ENCODE results near the gene YY1.

Gene YY1

GRCh38 chr14:100239211-100239839 lies 381 bp downstream of the YY1 start:
- DNase-seq (ENCODE audit: low read depth) = no peak
- no peak for TF ChIP-seq CTCF (IDR thresholded peaks at IDR 0.05; ENCODE audit: insufficient read depth, low read depth, low read length, missing control alignments)

GRCh38 chr14:100239840-100240667 lies 1.1 kb downstream of the YY1 start:
- peak; percentile 89 for DNase-seq (ENCODE audit: low read depth)
- H3K4me3 ChIP-seq (ENCODE audit: low read length) = peak overlapping the region; percentile 71
- peak; percentile 35 for TF ChIP-seq CTCF (IDR thresholded peaks at IDR 0.05; ENCODE audit: insufficient read depth, low read depth, low read length, missing control alignments)

More at GRCh38 chr14:100239211-100239839, 381 bp downstream of the YY1 start:
- peak overlapping the region; percentile 71 for H3K4me3 ChIP-seq (ENCODE audit: low read length)

GRCh38 chr14:100240668-100241032 lies 1.7 kb downstream of the YY1 start:
- DNase-seq (ENCODE audit: low read depth) = no peak

GRCh38 chr14:100241279-100241678 lies 2.3 kb downstream of the YY1 start:
- peak overlapping the region; percentile 68 for H3K4me3 ChIP-seq (ENCODE audit: low read length)
- TF ChIP-seq CTCF (IDR thresholded peaks at IDR 0.05; ENCODE audit: insufficient read depth, low read depth, low read length, missing control alignments) = no peak
- DNase-seq (ENCODE audit: low read depth) = no peak

More at GRCh38 chr14:100240668-100241032, 1.7 kb downstream of the YY1 start:
- H3K4me3 ChIP-seq (ENCODE audit: low read length) = peak overlapping the region; percentile 68
- TF ChIP-seq CTCF (IDR thresholded peaks at IDR 0.05; ENCODE audit: insufficient read depth, low read depth, low read length, missing control alignments) = no peak

- no peak for TF ChIP-seq CTCF (IDR thresholded peaks at IDR 0.05; ENCODE audit: insufficient read depth, low read depth, low read length, missing control alignments)
- DNase-seq (ENCODE audit: low read depth) = no peak
- H3K4me3 ChIP-seq (ENCODE audit: low read length) = no peak overlapping the region
These were observed 4.1 kb downstream of the YY1 start for GRCh38 chr14:100243020-100243419.

GRCh38 chr14:100246809-100247428 lies 8.0 kb downstream of the YY1 start:
- DNase-seq (ENCODE audit: low read depth) = peak; percentile 71
- no peak overlapping the region for H3K4me3 ChIP-seq (ENCODE audit: low read length)
- TF ChIP-seq CTCF (IDR thresholded peaks at IDR 0.05; ENCODE audit: insufficient read depth, low read depth, low read length, missing control alignments) = peak; percentile 63

All from epithelial cell of esophagus (primary cell).